Activated CD4-positive, alpha-beta T cell treated with anti-CD3 and anti-CD28 coated beads, Interleukin-2, Interleukin-6, amounts not matched to agents 100 ng/mL and 50 ng/mL, durations not matched to agents 16 hours and 8 hours (primary cell): ENCODE data around the gene SMIM27.
"Not testable (repeated sequence)": the region's sequence is repeated elsewhere in the genome, so short reads cannot be mapped to it uniquely, and the experiment has no call there.

Experiments
- DNase-seq: peaks from one replicate; pipeline ENCODE4 v3.0.0-alpha.2; 2020

SMIM27 gene

GRCh38 chr9:32558408-32558934 is 6.3 kb downstream of the SMIM27 start:
- DNase-seq, result no peak

GRCh38 chr9:32565967-32566366 is 13.8 kb downstream of the SMIM27 start:
- DNase-seq, result no peak

DNA sequence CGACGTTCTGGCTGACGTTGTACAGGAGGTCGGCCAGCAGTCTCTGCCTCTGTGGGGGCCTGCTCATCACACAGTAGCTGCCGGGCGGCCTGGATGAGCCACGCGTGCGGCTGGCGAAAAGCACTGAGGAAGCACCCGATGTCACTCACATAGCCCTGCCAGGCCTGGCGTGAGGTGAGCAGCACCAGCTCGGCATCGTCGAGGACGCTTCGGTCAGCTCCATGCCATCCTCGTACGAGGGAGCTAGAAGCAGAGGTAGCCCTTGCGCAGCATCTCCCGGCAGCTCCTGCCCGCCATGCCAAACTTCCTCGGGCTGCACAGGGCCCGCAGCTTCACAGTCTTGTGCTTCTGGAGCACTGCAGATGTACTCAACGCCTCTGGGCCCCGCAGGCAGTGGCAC is 14.6 kb downstream of the SMIM27 start:
- DNase-seq, result no peak

DNA sequence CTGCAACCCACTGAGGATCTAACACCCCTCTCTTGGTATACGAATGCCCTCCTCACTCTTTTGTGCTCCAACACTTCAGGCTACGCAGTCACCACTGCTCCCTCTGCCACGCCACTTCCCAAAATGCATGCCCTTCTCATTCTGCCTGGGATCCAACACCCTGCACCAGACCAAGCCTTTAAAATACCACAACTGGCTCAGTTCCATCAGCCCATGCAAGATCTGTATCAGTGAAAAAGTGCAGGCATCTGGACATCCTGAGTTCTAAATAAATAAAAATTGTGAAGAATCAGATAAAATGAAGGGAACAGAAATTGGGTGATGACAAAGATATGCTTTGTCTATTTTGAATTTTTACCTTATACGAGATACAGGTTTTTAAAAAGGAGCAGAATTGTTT is 18.1 kb downstream of the SMIM27 start:
- DNase-seq, result no peak

DNA sequence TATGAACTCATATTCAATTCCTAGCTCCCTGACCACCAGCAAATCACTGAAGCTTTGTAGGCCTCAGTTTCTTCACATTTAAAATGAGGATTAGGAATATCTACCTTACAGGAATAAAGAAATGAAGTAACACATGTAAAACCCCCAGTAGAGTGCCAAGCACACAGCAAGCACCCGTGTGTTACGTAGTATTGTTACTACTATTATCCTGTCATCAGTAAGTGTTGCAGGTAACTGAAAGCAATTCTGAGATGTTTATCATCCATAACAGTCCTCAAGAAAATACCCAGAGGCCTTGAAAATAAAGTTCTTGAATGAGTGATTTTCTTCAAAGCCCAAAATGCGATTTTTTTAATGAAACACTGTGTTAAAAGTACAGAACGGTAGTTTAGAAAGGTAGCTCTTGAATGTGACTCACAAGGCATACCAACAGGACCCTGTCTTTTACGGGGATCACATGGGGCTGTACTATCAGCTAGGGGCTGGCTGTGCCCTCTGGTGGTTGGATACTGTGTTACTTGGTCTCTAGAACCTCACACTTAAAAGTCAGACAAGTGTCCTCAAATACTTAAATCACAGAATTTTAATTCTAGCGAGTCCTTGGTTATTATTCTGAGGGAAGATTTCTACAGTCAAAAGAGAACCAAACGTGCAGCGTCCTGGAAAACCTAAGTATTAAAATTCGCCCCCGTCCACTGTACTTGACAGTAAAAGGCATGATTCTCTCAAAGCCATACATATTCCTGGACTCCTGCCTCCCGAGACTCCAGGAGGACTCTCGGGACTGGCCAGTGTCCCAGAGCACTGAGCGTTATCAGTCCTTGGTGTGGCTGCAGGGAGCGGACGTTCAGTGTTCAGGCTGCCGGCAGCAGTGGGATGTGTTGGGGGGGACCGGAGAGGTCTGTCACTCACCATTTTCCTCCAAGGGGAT is 20.1 kb downstream of the SMIM27 start:
- peak; percentile 85 for DNase-seq

- peak; percentile 96 for DNase-seq
Measured at GRCh38 chr9:32572900-32573523, 20.9 kb downstream of the SMIM27 start, which contains the start of gene NDUFB6. NDUFB6 (minus strand) TSS chr9:32573159; CDS start chr9:32573060, 99 bp downstream.

DNA sequence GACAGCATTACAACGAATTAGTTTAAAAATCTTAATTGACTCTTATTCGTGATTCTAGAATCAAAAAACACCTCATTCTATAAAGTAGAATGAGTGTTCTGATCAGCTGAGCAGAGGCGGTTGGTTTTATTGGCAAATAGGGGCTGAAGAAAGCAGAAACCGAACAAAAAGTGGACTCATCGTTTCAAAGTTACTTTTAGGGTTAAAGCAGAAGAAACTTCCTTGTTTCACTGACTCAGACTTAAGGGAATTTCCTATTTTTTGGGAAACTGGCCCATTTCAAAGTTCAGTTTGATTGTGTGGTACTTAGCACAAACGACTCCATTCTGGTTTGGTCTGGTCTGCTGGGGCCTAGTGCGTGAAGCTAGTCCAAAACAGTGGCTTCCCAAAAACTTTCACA is 21.7 kb downstream of the SMIM27 start:
- DNase-seq, result no peak

DNA sequence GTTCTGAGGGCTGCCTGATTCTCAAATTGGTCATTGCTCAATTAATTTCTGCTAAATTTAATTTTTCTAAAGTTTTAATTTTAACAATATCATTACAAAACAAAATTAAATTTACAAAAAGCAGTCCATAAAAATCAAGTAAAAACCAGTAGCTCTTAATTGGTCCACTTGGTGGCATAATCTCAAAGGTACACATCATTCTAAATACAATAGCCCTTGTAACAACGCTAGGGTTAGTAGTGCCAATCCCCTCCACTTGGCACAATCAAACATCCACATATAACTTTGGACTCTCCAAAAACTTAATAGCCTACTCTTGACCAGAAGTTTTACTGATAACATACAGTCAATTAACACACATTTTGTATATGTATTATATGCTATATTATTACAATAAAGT is 22.7 kb downstream of the SMIM27 start:
- DNase-seq, result no peak

- no peak for DNase-seq
Measured at GRCh38 chr9:32577316-32577715, 25.2 kb downstream of the SMIM27 start.

- no peak for DNase-seq
Measured at GRCh38 chr9:32578976-32579375, 26.8 kb downstream of the SMIM27 start.

DNA sequence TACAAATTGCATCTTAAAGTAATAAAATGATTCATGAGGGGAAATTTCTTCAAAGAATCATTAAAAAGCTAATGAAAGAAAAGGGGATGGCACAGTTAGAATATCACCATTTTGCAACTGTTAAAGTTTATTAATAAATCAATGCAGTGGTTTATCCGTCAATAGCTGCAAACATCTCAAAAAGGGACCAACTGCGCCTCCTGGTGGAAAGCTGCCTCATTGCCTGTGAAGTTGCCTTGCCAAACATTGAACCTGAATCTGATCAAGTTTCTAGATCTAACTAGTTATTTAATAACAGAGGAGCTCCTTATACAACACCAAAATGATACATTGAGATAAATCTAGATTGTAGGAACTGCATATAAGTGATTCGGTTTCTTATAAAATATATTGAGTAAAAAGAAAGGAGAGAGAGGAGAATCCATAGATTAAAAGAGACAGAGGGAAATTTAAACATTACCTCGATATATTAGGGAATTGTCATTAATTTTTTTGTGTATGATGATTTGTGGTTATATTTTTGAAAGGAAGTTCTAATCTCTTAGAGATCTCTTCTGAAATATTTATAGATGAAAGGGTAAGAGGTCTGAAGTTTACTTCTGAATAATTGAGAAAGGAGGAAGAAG is 27.7 kb downstream of the SMIM27 start:
- DNase-seq, result peak; percentile 79

DNA sequence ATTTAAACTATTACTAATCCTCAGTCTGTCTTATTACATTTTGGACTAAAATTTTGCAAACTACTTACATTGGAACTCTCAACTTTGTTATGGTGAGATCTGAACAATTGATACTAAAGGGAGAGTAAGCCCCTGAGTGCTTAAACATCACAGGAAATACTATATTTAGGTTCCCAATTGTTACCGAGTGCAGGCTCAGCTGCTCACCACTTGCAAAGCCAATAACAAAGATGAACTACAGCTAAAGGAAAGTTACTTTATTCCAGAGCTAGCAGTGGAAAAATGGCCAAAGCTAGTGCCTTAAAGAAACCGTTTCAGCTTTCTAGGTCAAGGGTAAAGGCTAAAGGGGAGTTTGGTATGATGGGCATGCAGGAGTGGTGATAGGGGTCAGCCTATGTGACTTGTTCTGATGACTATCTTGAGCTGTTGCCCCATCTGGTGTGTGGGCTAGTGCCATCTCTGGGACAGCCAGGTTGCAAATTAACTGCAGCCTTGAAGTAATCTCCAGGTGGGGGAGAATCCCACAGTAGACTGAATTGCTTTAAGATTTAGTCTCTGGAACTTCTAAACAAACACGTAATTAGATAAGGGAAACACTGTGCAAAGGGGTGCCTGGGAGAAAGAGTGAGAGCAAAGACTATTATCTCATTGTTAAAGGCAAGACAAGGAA is 28.6 kb downstream of the SMIM27 start:
- DNase-seq, result no peak

- peak; percentile 44 for DNase-seq
Measured at GRCh38 chr9:32581512-32582143, 29.5 kb downstream of the SMIM27 start.

GRCh38 chr9:32584784-32585183 is 32.7 kb downstream of the SMIM27 start:
- no peak for DNase-seq

DNA sequence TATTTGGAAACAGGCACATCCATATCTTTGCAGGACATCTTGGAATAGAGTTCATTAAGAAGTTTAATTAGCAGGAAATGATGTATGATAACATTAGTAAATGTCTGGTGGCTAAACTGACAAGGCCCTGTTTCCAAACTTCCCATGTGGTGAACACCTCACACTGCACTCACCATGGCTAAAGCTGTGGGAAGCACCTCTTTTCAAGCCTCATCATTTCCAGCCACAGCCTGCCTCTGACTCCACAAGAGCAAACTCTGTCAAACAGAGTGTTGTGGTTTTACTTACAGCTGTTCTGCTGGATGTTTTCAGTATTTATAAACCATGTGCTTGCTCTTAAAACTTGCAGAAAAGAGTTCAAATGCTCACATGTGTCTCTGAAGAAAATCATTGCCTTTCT is 35.8 kb downstream of the SMIM27 start:
- DNase-seq, result peak; percentile 16

DNA sequence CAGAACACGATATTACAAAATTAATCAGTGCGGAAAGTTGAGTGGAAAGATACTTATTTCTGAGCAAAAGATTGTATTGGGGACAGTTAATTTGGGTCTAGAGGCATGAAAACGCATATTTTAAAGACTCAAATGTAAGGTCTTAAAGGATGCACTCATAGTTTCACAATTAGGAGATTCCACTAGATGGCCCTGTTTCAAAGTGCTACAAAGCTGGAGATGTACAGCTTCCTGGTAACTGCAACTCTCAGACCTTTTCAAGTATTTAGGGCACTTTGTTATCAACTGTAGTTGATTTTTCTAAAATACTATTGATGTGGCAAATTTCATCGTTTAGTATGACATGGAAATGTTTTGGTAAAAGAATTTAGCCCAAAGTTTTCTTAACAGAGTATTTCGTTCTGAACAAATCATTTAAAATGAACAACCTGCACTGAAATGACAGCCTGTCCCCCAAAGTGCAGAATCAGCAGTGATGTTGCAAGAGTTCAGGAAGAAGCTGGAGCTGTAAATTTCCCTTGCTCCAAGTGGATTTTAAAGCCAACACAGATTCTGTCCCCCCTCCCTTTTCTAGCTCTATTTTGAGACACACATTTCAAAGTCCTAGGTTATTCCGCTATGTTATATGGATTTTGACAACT is 37.1 kb downstream of the SMIM27 start:
- DNase-seq, result peak; percentile 28

GRCh38 chr9:32590476-32590875 is 38.3 kb downstream of the SMIM27 start:
- DNase-seq, result no peak

DNA sequence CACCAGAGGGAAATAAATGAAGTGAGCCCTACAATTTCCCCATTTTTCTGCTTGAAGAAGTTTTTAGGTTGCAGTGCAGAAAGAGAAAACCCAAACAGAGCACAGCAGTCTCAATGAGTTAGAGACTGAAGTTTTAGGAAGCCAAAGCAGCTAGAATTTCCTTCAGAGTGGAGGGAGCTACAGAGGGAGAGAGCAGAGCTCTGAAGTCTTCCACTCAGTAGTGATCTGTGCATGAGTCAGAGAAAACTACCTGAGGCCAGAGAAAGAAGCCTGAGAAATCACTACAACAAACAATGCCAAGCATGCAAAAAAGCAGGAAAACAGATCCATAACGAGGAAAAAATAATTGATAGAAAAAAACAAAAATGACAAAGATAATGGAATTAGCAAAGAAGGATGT is 38.8 kb downstream of the SMIM27 start:
- DNase-seq, result no peak

- DNase-seq, result peak; percentile 1
Measured at GRCh38 chr9:32596096-32596865, 44.2 kb downstream of the SMIM27 start.

DNA sequence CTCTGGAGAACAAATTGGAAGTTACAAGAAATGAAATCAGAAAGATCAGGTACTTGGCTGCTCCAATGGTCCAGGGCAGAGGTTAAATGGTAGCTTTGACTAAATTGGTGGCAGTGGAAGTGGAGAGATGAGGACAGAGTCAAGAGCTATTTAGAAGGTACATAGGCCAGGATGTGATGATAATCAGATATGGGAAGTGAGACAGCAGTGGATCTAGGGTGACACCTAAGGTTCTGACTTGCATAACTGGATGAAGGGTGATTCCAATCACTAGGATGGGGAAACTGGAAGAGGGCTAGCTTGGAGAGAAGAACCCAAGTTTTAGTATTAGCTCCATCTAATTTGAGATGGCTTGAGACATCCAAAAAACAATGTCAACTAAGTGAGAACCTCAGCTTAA is 44.8 kb downstream of the SMIM27 start:
- DNase-seq, result no peak

DNA sequence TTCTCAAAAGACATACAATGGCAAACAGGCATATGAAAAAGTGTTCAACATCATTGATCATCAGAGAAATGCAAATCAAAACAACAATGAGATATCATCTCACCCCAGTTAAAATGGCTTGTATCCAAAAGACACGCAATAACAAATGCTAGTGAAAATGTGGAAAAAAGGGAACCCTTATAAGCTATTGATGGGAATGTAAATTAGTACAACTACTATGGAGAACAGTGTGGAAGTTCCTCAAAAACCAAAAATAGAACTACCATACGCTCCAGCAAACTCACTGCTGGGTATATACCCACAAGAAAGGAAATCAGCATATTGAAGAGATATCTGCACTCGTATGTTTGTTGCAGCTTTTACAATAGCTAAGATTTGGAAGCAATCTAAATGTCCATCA is 46.9 kb downstream of the SMIM27 start:
- DNase-seq, result not testable (repeated sequence)
